ENCODE results near the gene NCKAP5.

Gene NCKAP5

GRCh38 chr2:133107058-133107815 lies 461.0 kb downstream of the NCKAP5 start:
- DNase-seq (ENCODE audit: low read depth in 4 of 4, low spot score in 1 of 4), result no peak

- DNase-seq (ENCODE audit: low read depth in 4 of 4, low spot score in 1 of 4), result no peak
Measured at GRCh38 chr2:133104871-133105270, 463.4 kb downstream of the NCKAP5 start.

GRCh38 chr2:133098787-133099186 lies 469.5 kb downstream of the NCKAP5 start:
- DNase-seq (ENCODE audit: low read depth in 4 of 4, low spot score in 1 of 4), result no peak

GRCh38 chr2:133097666-133098065 lies 470.6 kb downstream of the NCKAP5 start:
- DNase-seq (ENCODE audit: low read depth in 4 of 4, low spot score in 1 of 4), result no peak

GRCh38 chr2:133092571-133092970 lies 475.7 kb downstream of the NCKAP5 start:
- no peak for DNase-seq (ENCODE audit: low read depth in 4 of 4, low spot score in 1 of 4)

- no peak for DNase-seq (ENCODE audit: low read depth in 4 of 4, low spot score in 1 of 4)
Measured at GRCh38 chr2:133090358-133090757, 477.9 kb downstream of the NCKAP5 start.

- no peak for DNase-seq (ENCODE audit: low read depth in 4 of 4, low spot score in 1 of 4)
Measured at GRCh38 chr2:133086176-133086575, 482.1 kb downstream of the NCKAP5 start.

GRCh38 chr2:133085646-133086045 lies 482.6 kb downstream of the NCKAP5 start:
- DNase-seq (ENCODE audit: low read depth in 4 of 4, low spot score in 1 of 4), result no peak

GRCh38 chr2:133082034-133082433 lies 486.2 kb downstream of the NCKAP5 start:
- no peak for DNase-seq (ENCODE audit: low read depth in 4 of 4, low spot score in 1 of 4)

- no peak for DNase-seq (ENCODE audit: low read depth in 4 of 4, low spot score in 1 of 4)
Measured at GRCh38 chr2:133080822-133081221, 487.4 kb downstream of the NCKAP5 start.

GRCh38 chr2:133078667-133079411 lies 489.4 kb downstream of the NCKAP5 start:
- no peak for DNase-seq (ENCODE audit: low read depth in 4 of 4, low spot score in 1 of 4)

GRCh38 chr2:133077269-133077822 lies 490.9 kb downstream of the NCKAP5 start:
- no peak for DNase-seq (ENCODE audit: low read depth in 4 of 4, low spot score in 1 of 4)

- DNase-seq (ENCODE audit: low read depth in 4 of 4, low spot score in 1 of 4), result no peak
Measured at GRCh38 chr2:133072837-133073694, 495.2 kb downstream of the NCKAP5 start.

GRCh38 chr2:133063775-133064174 lies 504.5 kb downstream of the NCKAP5 start:
- DNase-seq (ENCODE audit: low read depth in 4 of 4, low spot score in 1 of 4), result no peak

GRCh38 chr2:133062931-133063665 lies 505.2 kb downstream of the NCKAP5 start:
- DNase-seq (ENCODE audit: low read depth in 4 of 4, low spot score in 1 of 4), result no peak

- DNase-seq (ENCODE audit: low read depth in 4 of 4, low spot score in 1 of 4), result no peak
Measured at GRCh38 chr2:133061874-133062593, 506.2 kb downstream of the NCKAP5 start.

GRCh38 chr2:133054297-133054696 lies 514.0 kb downstream of the NCKAP5 start:
- DNase-seq (ENCODE audit: low read depth in 4 of 4, low spot score in 1 of 4), result no peak

- DNase-seq (ENCODE audit: low read depth in 4 of 4, low spot score in 1 of 4), result no peak
Measured at GRCh38 chr2:133053541-133053940, 514.7 kb downstream of the NCKAP5 start.

- DNase-seq (ENCODE audit: low read depth in 4 of 4, low spot score in 1 of 4), result no peak
Measured at GRCh38 chr2:133045787-133046186, 522.5 kb downstream of the NCKAP5 start.

- no peak for DNase-seq (ENCODE audit: low read depth in 4 of 4, low spot score in 1 of 4)
Measured at GRCh38 chr2:133044556-133044955, 523.7 kb downstream of the NCKAP5 start.
